A673 (cell line): Measurements from ENCODE around the gene METTL24.

ENCODE experiments used
- CTCF ChIP-seq: fragments of 300-800, 200-600 bp; sonication (generic); conservative IDR thresholded peaks from 2 replicates; pipeline ENCODE4 v1.5.1; 2017; ENCODE audit warnings: low read depth, mild to moderate bottlenecking, antibody characterized with exemption, low read length, moderate library complexity, mixed read lengths
- EZH2 ChIP-seq: fragments of 200-600 bp; sonication (generic); IDR thresholded peaks from 2 replicates; pipeline ENCODE4 v1.6.1; 2017; ENCODE audit warnings: borderline replicate concordance, low read depth, mild to moderate bottlenecking, mixed read lengths, antibody characterized with exemption, low read length; ENCODE audit not compliant: poor library complexity, severe bottlenecking

- TF ChIP-seq CTCF (no peak), EZH2 (no peak)
Observed at GRCh38 chr6:110357298-110357663, 868 bp downstream of the METTL24 start.
